ENCODE results near the gene C19orf81.

The C19orf81 gene

DNA sequence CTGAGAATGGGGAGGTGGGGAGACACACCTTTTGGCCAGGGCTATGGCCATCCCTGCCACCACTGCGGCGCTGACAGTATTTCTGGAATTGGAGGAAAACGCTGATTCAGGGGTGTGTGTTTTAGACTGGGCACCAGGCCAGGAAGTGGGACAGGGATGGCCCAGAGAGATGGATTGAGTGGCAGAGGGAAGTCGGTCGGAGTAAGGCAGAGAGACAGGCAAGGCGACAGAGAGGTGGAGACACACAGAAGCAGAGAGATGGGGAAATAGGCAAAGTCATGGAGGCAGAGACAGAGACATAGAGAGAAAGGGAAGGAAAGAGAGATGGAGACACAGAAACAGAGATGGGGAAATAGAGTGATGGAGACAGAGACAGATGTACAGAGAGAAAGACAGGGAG, 4.1 kb upstream of the C19orf81 start:
- no peak overlapping the region for H3K27ac ChIP-seq
- H3K4me2 ChIP-seq, result no peak overlapping the region
- H4K20me1 ChIP-seq (ENCODE audit: insufficient read depth), result no peaks in the 10 kb centered on the region
- H3K4me3 ChIP-seq (IDR thresholded peaks at IDR 0.05; ENCODE audit: insufficient read depth, low read depth, low read length), result no peak overlapping the region
- H3K4me1 ChIP-seq (ENCODE audit: low read depth, poor library complexity, severe bottlenecking), result no peaks in the 10 kb centered on the region
- no peaks in the 10 kb centered on the region for H3K36me3 ChIP-seq (ENCODE audit: insufficient read depth)
- no peaks in the 10 kb centered on the region; the same call in 1 of the 2 replicates for H3K27me3 ChIP-seq (ENCODE audit: insufficient read depth, low read depth)
- no peak for TF ChIP-seq CTCF (conservative IDR thresholded peaks at IDR 0.05; ENCODE audit: low read depth, low read length)
- H3K79me2 ChIP-seq (ENCODE audit: insufficient read depth, low read depth), result no peaks in the 10 kb centered on the region
- no peak overlapping the region for H3K9ac ChIP-seq
- H2AFZ ChIP-seq (ENCODE audit: low read depth), result no peak overlapping the region

DNA sequence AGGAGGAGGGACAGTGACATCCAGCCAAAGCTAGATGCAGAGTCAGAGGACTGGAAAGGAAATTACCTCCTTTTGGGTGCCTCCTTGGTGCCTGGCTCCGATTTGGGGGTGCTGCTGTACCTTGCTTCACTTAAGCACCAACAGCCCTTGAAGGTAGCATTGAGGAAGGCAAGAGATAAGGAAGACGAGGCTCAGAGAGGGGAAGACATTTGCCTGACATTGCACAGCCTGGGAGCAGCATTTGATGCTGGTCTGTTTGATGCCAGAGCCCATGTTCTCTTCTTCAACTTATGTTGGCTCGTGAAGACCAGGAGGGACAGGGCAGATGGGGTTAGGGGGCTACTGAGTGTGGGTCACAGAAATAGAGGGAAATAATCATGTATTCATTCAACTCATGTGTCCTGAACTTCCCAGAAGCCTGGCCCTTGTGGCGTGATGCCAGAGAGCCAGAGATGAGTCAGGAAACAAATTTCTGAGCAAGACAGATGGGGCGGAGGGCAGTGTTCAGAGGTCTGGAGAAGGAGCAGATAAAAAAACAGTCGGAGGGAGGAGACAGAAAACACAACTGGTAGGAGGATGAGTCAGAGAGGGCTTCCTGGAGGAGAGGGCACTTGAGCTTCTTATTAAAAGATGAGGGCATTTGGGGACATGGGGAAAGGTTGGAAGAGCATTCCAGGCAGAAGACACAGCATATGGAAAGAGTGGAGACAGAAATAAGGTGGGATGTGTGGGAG, 3.0 kb upstream of the C19orf81 start:
- H3K4me3 ChIP-seq (IDR thresholded peaks at IDR 0.05; ENCODE audit: insufficient read depth, low read depth, low read length), result no peak overlapping the region
- H3K9ac ChIP-seq, result no peak overlapping the region
- TF ChIP-seq CTCF (conservative IDR thresholded peaks at IDR 0.05; ENCODE audit: low read depth, low read length), result no peak
- no peaks in the 10 kb centered on the region for H3K4me1 ChIP-seq (ENCODE audit: low read depth, poor library complexity, severe bottlenecking)
- no peaks in the 10 kb centered on the region for H4K20me1 ChIP-seq (ENCODE audit: insufficient read depth)
- no peak overlapping the region for H3K4me2 ChIP-seq
- H3K79me2 ChIP-seq (ENCODE audit: insufficient read depth, low read depth), result no peaks in the 10 kb centered on the region
- H3K27me3 ChIP-seq (ENCODE audit: insufficient read depth, low read depth), result no peaks in the 10 kb centered on the region; the same call in 1 of the 2 replicates
- no peak overlapping the region for H2AFZ ChIP-seq (ENCODE audit: low read depth)
- no peaks in the 10 kb centered on the region for H3K36me3 ChIP-seq (ENCODE audit: insufficient read depth)
- H3K27ac ChIP-seq, result no peak overlapping the region

DNA sequence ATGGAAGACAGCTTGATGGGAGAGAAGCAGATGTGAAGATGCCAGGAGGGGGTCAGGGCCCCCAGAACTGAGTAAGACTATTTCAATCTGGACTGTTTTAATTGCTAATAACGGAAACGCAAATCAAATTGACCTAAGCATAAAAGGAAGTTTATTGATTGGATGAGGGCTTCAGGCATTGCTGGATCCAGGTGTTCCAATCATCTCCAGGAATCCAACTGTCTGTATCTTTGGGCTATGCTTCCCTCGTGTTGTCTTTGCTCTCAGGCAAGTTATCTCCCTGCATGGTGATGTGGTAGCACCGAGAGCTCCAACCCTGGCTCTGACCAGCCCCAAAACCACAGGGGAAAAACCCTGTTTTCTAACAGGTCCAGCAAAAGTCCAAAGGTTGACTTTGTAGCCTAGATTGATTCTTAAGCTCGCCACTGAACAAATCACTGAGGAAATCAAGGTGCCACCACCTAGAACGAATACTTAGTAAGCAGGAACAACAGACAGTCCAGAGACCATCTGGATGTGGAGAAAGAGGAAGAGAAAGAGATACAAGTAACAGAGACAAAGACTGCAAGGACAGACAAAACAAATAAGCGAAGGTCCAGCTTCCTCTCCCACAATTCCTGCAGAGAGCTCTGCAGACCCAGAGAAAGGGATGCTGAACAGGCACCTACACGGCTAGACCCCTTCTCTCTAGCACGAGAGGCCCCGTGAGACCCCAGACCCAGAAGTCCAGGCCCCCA, 1.2 kb upstream of the C19orf81 start:
- TF ChIP-seq CTCF (conservative IDR thresholded peaks at IDR 0.05; ENCODE audit: low read depth, low read length), result no peak
- no peaks in the 10 kb centered on the region for H3K27me3 ChIP-seq (ENCODE audit: insufficient read depth, low read depth)
- H3K4me1 ChIP-seq (ENCODE audit: low read depth, poor library complexity, severe bottlenecking), result no peaks in the 10 kb centered on the region
- no peaks in the 10 kb centered on the region for H3K79me2 ChIP-seq (ENCODE audit: insufficient read depth, low read depth)
- H3K36me3 ChIP-seq (ENCODE audit: insufficient read depth), result no peaks in the 10 kb centered on the region
- no peak overlapping the region for H3K9ac ChIP-seq
- H2AFZ ChIP-seq (ENCODE audit: low read depth), result no peak overlapping the region
- no peak overlapping the region for H3K27ac ChIP-seq
- no peak overlapping the region for H3K4me2 ChIP-seq
- H4K20me1 ChIP-seq (ENCODE audit: insufficient read depth), result no peaks in the 10 kb centered on the region
- no peak overlapping the region for H3K4me3 ChIP-seq (IDR thresholded peaks at IDR 0.05; ENCODE audit: insufficient read depth, low read depth, low read length)

DNA sequence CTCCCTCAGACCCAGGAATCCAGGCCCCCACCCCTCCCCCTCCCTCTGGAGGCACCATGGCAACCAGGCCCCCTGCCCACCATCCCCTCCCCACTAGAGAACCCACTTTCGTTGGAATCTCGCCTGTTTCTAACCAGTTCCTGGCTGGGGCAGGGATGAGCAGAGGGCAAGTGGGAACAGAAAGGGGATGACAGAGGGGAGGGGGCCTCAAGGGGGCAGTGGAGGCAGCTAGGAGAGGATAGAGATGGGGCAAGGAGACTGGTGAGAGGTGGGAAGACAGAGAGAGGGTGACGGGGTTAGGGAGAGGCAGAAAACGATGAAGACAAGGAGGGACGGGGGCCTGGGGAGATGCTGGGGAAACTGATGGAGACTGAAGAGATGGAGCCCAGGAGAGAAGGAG, 586 bp upstream of the C19orf81 start:
- Histone ChIP-seq H3K9ac (no peak overlapping the region), H3K4me3 (IDR thresholded peaks at IDR 0.05; ENCODE audit: insufficient read depth, low read depth, low read length) (no peak overlapping the region), H3K27ac (no peak overlapping the region), H3K79me2 (ENCODE audit: insufficient read depth, low read depth) (no peaks in the 10 kb centered on the region), H2AFZ (ENCODE audit: low read depth) (no peak overlapping the region), H3K36me3 (ENCODE audit: insufficient read depth) (no peaks in the 10 kb centered on the region), H4K20me1 (ENCODE audit: insufficient read depth) (no peaks in the 10 kb centered on the region), H3K27me3 (ENCODE audit: insufficient read depth, low read depth) (no peaks in the 10 kb centered on the region), H3K4me2 (no peak overlapping the region), H3K4me1 (ENCODE audit: low read depth, poor library complexity, severe bottlenecking) (no peaks in the 10 kb centered on the region)
- no peak for TF ChIP-seq CTCF (conservative IDR thresholded peaks at IDR 0.05; ENCODE audit: low read depth, low read length)
